Measurements from ENCODE around the gene DIS3L2.

GRCh38 chr2:231942180-231942579 lies 19.3 kb upstream of the DIS3L2 start:
- TF ChIP-seq CTCF (IDR thresholded peaks at IDR 0.05) (no peak), POLR2A (IDR thresholded peaks at IDR 0.05; ENCODE audit: low read depth) (no peak), EP300 (IDR thresholded peaks at IDR 0.05) (no peak)

All from esophagus muscularis mucosa (tissue), 4 donors.